Omental fat pad (tissue), 4 donors: ENCODE results near the gene CAMK4. TPM values are rescaled to one million over a fixed set of nuclear protein-coding genes. Genes with fewer than 3 reads are reported as not detected.

ENCODE experiments used
- ATAC-seq: fragments of 150-250 bp; one replicate; pipeline ENCODE4 v1.9.1; 2016; ENCODE audit warnings: mild to moderate bottlenecking, moderate library complexity; ENCODE audit not compliant: low FRiP score
- DNase-seq: peaks from one replicate; pipeline ENCODE4 v3.0.0-alpha.2; 2019; ENCODE audit warnings: low spot score
- total RNA-seq, 4 donors: library from RNA; depleted of rRNA; stranded (reverse); fragments of >200 nt; gene quantifications; one replicate each; pipeline ENCODE4 v1.1.0, GENCODE V29; 2016
- TF ChIP-seq, protein P1 (sequence below), 3 donors: fragments of 450-650 bp; IDR thresholded peaks; one replicate each; pipeline ENCODE4 v1.5.1; 2016 to 2017; ENCODE audit warnings: antibody characterized with exemption in 3 of 3, mild to moderate bottlenecking in 3 of 3, moderate library complexity in 2 of 3

CAMK4 gene
- total RNA-seq, 4 donors from 2014 or later, result 0.44 to 3.8 (median 1.7) TPM

GRCh38 chr5:111385970-111386831 lies 162.0 kb downstream of the CAMK4 start:
- ATAC-seq (no peak), DNase-seq (no peak)
- TF ChIP-seq, protein P1, sequence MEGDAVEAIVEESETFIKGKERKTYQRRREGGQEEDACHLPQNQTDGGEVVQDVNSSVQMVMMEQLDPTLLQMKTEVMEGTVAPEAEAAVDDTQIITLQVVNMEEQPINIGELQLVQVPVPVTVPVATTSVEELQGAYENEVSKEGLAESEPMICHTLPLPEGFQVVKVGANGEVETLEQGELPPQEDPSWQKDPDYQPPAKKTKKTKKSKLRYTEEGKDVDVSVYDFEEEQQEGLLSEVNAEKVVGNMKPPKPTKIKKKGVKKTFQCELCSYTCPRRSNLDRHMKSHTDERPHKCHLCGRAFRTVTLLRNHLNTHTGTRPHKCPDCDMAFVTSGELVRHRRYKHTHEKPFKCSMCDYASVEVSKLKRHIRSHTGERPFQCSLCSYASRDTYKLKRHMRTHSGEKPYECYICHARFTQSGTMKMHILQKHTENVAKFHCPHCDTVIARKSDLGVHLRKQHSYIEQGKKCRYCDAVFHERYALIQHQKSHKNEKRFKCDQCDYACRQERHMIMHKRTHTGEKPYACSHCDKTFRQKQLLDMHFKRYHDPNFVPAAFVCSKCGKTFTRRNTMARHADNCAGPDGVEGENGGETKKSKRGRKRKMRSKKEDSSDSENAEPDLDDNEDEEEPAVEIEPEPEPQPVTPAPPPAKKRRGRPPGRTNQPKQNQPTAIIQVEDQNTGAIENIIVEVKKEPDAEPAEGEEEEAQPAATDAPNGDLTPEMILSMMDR (IDR thresholded peaks at IDR 0.05), result no peak

- DNase-seq (no peak), ATAC-seq (no peak)
- TF ChIP-seq, protein P1 (IDR thresholded peaks at IDR 0.05), result no peak
These were observed 162.6 kb downstream of the CAMK4 start for GRCh38 chr5:111386832-111387162.

- TF ChIP-seq, protein P1 (IDR thresholded peaks at IDR 0.05), result no peak
- ATAC-seq, result no peak
- no peak for DNase-seq
These were observed 163.2 kb downstream of the CAMK4 start for GRCh38 chr5:111387361-111387760.

DNA sequence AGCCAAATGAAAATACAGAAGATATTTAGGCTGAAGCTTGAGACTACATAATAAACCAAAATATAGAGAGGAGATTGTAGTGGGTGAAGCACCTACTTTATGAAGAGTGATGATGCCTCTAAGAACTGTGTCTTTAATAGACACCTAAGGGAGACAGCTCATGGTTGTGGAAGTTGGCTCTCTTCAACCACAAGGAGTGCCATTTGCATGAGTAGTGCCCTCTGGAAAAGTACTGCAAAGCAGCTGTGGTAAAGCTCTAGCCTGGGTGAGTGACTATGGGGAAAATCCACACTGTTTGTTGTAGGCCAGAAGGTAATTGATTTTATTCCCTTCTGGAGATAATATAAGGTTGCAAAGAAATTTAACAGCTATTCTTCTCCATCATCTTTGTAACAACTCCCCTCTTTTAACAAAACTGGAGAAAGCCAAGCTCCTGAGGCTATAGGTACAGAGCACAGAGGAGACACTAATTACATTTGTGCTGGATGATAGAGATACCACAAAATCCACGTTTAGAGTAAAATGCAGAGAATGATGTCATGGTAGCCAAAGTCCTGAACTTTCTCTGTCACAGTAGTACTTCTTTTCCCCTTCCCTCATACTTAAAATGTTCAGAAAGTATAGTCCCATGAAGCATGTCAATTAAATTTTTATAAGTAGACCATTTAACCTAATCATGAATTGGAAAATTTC lies 165.4 kb downstream of the CAMK4 start:
- TF ChIP-seq, protein P1 (IDR thresholded peaks at IDR 0.05), result no peak
- ATAC-seq, result no peak
- no peak for DNase-seq

DNA sequence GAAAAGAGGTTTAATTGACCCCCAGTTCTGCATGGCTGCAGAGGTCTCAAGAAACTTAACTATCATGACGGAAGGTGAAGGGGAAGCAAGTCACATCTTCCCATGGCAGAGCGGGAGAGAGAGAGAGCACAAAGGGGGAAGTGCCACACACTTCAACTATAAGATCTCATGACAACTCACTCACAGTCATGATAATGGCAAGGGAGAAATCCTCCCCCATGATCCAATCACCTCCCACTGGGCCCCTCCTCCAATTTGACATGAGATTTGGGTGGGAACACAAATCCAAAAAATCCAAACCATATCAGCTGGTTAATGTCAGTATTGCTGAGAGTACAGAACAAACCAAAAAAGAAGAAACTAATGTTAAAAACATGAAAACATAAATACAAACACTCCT lies 168.0 kb downstream of the CAMK4 start:
- ATAC-seq, result no peak
- no peak for DNase-seq
- TF ChIP-seq, protein P1 (IDR thresholded peaks at IDR 0.05), result no peak

GRCh38 chr5:111394586-111394985 lies 170.4 kb downstream of the CAMK4 start:
- no peak for DNase-seq
- no peak for ATAC-seq

More at GRCh38 chr5:111394586-111394985, 170.4 kb downstream of the CAMK4 start:
- TF ChIP-seq, protein P1 (IDR thresholded peaks at IDR 0.05), result no peak
